Naive thymus-derived CD8-positive, alpha-beta T cell (primary cell): ENCODE measurements around the gene MAP3K21. TPM values are rescaled to one million over a fixed set of nuclear protein-coding genes. Genes with fewer than 3 reads are reported as not detected.

Source experiments
- polyA plus RNA-seq, 3 donors: library from polyadenylated mRNA; unstranded; fragments of 300-500 nt; fragmentation: Illumina TruSeq; gene quantifications; one replicate each; pipeline ENCODE4 v1.2.3, GENCODE V29; 2021
- total RNA-seq, 8 experiments: library from RNA in 2 of 8; stranded (reverse) in 2 of 8; gene quantifications; one replicate each; pipeline ENCODE4 v1.2.3 and lab custom pipeline; 2021 to 2026

The MAP3K21 gene
- total and polyA plus RNA-seq, 5 experiments from 2014 or later = 0.06 to 1.4 (median 0.27) TPM

Other genes with a start within 250 kb of the MAP3K21 start
- gene PCNX2, start 32.0 kb upstream of the MAP3K21 start, total RNA-seq = 10 to 100 TPM; 53.1 to 54.8 TPM
- 1 to 10 TPM; 2.2 to 6.9 (median 3.2) TPM for gene PCNX2, start 32.0 kb upstream of the MAP3K21 start, polyA plus RNA-seq